Neutrophil (primary cell): Measurements from ENCODE around the gene TMEM108.

ENCODE experiments used
- H3K27ac ChIP-seq: fragments of 200-600 bp; sonication (generic); 2 replicates; pipeline ENCODE4 v1.5.1; 2016; ENCODE audit warnings: mild to moderate bottlenecking, moderate library complexity
- H3K27me3 ChIP-seq: fragments of 200-600 bp; sonication (generic); 2 replicates; pipeline ENCODE4 v1.6.0; 2016; ENCODE audit warnings: mild to moderate bottlenecking
- H3K36me3 ChIP-seq: fragments of 200-600 bp; sonication (generic); 2 replicates; pipeline ENCODE4 v1.5.1; 2017
- H3K4me1 ChIP-seq, 2 experiments: fragments of 200-600 bp in 1 of 2; sonication (generic) in 1 of 2; 1 replicate in 1 of 2; 2 replicates in 1 of 2; pipeline versions ENCODE4 v1.5.1 to v1.6.1; 2013 to 2016; ENCODE audit warnings: low read depth in 1 of 2, low read length in 1 of 2, mild to moderate bottlenecking in 1 of 2, moderate library complexity in 1 of 2; ENCODE audit not compliant: control insufficient read depth in 1 of 2, insufficient read depth in 1 of 2
- H3K4me3 ChIP-seq, 2 experiments: fragments of 200-600 bp in 1 of 2; sonication (generic) in 1 of 2; 1 replicate in 1 of 2; 2 replicates in 1 of 2; pipeline ENCODE4 v1.5.1; 2013 to 2016; ENCODE audit warnings: low read depth in 1 of 2, low read length in 1 of 2, mild to moderate bottlenecking in 1 of 2, moderate library complexity in 1 of 2
- H3K9me3 ChIP-seq: fragments of 200-600 bp; sonication (generic); 2 replicates; pipeline ENCODE4 v1.5.1; 2016
- TF ChIP-seq, protein P1 (sequence below): fragments of 200-600 bp; sonication (generic); IDR thresholded peaks from 2 replicates; pipeline ENCODE4 v1.5.1; 2016; ENCODE audit warnings: antibody characterized with exemption

Gene TMEM108

DNA sequence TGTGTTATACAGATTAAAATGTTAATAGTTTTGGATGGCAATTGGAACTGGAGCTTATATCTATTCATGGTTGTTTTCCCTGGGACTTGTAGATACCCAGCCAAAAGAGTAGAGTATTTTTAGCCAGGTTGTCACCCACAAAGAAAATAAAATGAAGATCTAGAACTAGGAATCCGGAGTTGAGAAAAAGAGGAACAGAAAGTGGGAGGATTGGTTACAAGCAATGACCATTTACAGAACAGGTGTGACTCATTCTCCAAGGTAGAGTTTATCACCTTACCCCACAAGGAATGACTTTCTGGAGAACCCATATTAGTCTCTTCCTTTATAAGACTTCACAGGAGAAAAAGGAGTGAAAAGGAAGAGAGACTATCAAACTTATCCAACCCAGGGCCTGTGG, 99.8 kb downstream of the TMEM108 start:
- no peak overlapping the region for H3K27ac ChIP-seq
- no peaks in the 10 kb centered on the region for H3K9me3 ChIP-seq
- H3K4me3 ChIP-seq, result no peak overlapping the region
- no peaks in the 10 kb centered on the region for H3K4me1 ChIP-seq
- H3K36me3 ChIP-seq, result no peaks in the 10 kb centered on the region
- TF ChIP-seq, protein P1, sequence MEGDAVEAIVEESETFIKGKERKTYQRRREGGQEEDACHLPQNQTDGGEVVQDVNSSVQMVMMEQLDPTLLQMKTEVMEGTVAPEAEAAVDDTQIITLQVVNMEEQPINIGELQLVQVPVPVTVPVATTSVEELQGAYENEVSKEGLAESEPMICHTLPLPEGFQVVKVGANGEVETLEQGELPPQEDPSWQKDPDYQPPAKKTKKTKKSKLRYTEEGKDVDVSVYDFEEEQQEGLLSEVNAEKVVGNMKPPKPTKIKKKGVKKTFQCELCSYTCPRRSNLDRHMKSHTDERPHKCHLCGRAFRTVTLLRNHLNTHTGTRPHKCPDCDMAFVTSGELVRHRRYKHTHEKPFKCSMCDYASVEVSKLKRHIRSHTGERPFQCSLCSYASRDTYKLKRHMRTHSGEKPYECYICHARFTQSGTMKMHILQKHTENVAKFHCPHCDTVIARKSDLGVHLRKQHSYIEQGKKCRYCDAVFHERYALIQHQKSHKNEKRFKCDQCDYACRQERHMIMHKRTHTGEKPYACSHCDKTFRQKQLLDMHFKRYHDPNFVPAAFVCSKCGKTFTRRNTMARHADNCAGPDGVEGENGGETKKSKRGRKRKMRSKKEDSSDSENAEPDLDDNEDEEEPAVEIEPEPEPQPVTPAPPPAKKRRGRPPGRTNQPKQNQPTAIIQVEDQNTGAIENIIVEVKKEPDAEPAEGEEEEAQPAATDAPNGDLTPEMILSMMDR, result no peak
- H3K27me3 ChIP-seq, result no peaks in the 10 kb centered on the region

GRCh38 chr3:133152056-133152455, 113.9 kb downstream of the TMEM108 start:
- Histone ChIP-seq H3K27ac (no peak overlapping the region), H3K36me3 (no peaks in the 10 kb centered on the region), H3K9me3 (no peaks in the 10 kb centered on the region), H3K27me3 (no peaks in the 10 kb centered on the region), H3K4me3 (no peak overlapping the region), H3K4me1 (peaks cover 0 to 9% of the 10 kb centered on the region in 2 experiments)
- TF ChIP-seq, protein P1, result no peak

DNA sequence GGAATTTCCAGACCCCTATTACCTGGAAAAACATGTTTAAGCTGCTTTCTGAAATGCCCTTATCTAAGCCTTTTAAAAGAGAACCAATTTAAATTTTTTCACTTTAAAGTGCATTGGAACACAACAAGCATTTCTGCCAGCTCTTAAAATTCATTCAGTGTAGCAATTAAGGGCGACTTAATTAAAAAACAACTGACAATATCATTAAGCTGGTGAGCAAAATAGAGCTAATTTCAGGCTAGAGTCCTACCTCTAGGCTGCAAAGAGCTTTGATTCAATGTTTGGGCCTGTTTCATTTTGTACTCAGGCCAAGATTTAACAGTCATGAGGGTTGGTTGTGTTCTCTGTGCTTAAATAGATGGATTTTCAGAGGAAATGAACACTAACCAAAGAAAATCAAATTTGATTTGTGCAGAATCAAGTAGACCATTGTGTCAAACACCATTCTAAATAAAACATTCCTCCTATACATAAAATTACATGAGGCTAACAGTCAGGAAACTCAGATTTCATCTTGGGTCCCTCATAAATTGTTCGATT, 114.6 kb downstream of the TMEM108 start:
- Histone ChIP-seq H3K9me3 (no peaks in the 10 kb centered on the region), H3K27me3 (no peaks in the 10 kb centered on the region), H3K27ac (no peak overlapping the region), H3K4me3 (no peak overlapping the region), H3K36me3 (no peaks in the 10 kb centered on the region), H3K4me1 (peaks cover 0 to 9% of the 10 kb centered on the region in 2 experiments)
- TF ChIP-seq, protein P1, result no peak

DNA sequence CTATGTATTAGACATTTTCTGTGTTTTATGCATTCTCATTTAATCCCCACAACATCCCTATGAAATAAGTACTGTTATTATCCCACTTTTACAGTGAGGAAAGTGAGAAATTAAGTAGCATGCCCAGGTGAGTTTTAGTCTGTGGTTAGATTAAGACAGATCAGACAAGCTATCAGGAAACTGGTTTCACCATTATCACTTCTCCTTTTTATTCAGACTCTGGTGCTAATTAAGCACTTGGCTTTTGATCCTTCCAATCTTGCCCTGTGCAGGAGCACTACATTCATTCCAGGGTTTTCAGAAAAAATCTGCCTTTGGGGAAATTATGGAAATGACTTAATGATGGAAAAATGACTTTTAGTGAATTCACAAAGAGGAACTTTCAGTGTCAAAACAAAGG, 115.2 kb downstream of the TMEM108 start:
- H3K4me1 ChIP-seq, result peaks cover 0 to 9% of the 10 kb centered on the region in 2 experiments
- no peaks in the 10 kb centered on the region for H3K36me3 ChIP-seq
- H3K27me3 ChIP-seq, result no peaks in the 10 kb centered on the region
- no peak overlapping the region for H3K4me3 ChIP-seq
- H3K27ac ChIP-seq, result no peak overlapping the region
- H3K9me3 ChIP-seq, result no peaks in the 10 kb centered on the region
- TF ChIP-seq, protein P1, result no peak

- no peak overlapping the region for H3K4me3 ChIP-seq
- H3K27ac ChIP-seq, result no peak overlapping the region
- H3K36me3 ChIP-seq, result no peaks in the 10 kb centered on the region
- TF ChIP-seq, protein P1, result no peak
- no peaks in the 10 kb centered on the region for H3K9me3 ChIP-seq
- no peaks in the 10 kb centered on the region for H3K27me3 ChIP-seq
- H3K4me1 ChIP-seq, result peaks cover 0 to 9% of the 10 kb centered on the region in 2 experiments
Measured at GRCh38 chr3:133157716-133158115, 119.5 kb downstream of the TMEM108 start.

DNA sequence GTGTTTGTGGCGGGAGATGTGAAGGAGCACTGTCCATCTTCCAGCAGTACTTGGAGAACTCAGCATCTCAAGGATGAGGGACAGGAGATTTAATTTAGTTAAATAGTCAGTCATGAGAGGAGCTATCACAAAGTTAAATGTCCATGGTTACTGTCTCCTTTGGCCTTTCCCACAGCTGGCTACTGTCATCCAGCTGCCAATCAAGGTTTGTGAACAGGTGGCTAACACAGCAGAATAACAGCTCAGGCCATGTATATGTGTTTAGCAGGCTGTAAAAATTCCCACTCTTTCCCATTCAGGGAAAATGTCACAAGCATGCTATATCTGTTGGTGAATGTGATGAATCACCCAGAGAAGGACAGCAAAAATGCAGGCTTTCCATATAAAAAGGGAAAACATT, 120.5 kb downstream of the TMEM108 start:
- TF ChIP-seq, protein P1, result no peak
- no peaks in the 10 kb centered on the region for H3K4me1 ChIP-seq
- no peak overlapping the region for H3K27ac ChIP-seq
- H3K4me3 ChIP-seq, result no peak overlapping the region
- H3K36me3 ChIP-seq, result no peaks in the 10 kb centered on the region
- no peaks in the 10 kb centered on the region for H3K9me3 ChIP-seq
- no peaks in the 10 kb centered on the region for H3K27me3 ChIP-seq
